GM18517 (cell line): ENCODE data around the gene RDH11.

Experiments
- ATAC-seq: cut with Tn5 transposase; IDR thresholded peaks from one replicate; pipeline ENCODE4 v1.9.1; 2021; ENCODE audit warnings: mild to moderate bottlenecking, moderate library complexity; ENCODE audit not compliant: unreplicated experiment

RDH11 gene

GRCh38 chr14:67650694-67651093 lies 44.9 kb downstream of the RDH11 start:
- ATAC-seq = no peak

- ATAC-seq = no peak
Observed at GRCh38 chr14:67650151-67650550, 45.4 kb downstream of the RDH11 start.

- ATAC-seq = no peak
Observed at GRCh38 chr14:67646131-67646530, 49.4 kb downstream of the RDH11 start.

DNA sequence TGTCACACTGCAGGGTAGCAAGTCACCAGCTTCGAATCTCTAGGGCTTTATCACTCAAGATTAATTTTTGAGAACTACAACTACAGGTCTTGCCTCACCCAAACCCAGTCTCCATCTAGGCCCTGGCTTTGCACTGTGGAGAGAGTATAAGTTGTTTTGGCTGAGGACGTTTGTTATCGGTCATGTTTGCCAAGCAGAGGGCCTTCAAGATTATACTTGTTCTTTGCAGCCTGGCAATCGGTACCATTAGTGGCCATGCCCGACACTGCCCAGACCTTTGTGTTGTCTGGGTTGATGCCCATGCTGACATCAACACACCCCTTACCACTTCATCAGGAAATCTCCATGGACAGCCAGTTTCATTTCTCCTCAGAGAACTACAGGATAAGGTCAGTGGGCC lies 50.1 kb downstream of the RDH11 start:
- no peak for ATAC-seq

GRCh38 chr14:67644428-67644827 lies 51.1 kb downstream of the RDH11 start:
- no peak for ATAC-seq

GRCh38 chr14:67643713-67644112 lies 51.9 kb downstream of the RDH11 start:
- no peak for ATAC-seq

- no peak for ATAC-seq
Observed at GRCh38 chr14:67641902-67642749, 53.4 kb downstream of the RDH11 start.

DNA sequence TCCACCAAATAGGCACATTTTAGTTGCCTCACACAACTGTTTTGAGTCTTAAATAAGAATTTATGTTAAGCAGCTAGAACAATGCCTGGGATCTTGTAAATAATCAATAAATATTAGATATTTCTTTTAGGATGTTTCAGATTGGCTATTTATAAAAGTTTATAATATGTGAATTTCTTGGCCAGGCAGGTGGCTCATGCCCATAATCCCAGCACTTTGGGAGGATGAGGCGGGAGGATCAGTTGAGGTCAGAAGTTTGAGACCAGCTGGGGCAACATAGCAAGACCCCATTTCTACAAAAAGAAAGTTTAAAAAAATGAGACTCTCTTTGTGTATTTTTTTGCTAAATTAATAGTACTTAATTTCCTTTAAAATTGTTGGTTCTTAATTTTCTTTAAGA lies 54.1 kb downstream of the RDH11 start:
- ATAC-seq = no peak

DNA sequence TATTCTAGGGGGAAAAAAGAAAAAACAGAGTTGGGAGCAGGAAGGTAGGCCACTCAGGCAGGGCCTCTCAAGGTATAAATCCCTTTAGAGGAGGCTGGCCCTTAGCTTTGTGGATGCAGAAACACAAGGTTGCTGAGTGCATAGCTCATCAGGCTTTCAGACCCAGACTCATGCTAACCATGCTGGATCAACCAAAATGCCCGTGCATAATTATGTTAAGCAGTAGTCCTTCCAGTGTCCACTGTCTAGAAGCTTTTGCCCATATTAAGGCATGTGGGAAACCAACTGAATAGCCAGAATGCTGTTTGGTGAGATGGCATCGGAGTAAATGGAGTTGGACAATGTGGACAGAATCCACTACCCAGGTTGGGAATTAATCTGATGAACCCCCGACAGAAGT lies 56.9 kb downstream of the RDH11 start:
- no peak for ATAC-seq

DNA sequence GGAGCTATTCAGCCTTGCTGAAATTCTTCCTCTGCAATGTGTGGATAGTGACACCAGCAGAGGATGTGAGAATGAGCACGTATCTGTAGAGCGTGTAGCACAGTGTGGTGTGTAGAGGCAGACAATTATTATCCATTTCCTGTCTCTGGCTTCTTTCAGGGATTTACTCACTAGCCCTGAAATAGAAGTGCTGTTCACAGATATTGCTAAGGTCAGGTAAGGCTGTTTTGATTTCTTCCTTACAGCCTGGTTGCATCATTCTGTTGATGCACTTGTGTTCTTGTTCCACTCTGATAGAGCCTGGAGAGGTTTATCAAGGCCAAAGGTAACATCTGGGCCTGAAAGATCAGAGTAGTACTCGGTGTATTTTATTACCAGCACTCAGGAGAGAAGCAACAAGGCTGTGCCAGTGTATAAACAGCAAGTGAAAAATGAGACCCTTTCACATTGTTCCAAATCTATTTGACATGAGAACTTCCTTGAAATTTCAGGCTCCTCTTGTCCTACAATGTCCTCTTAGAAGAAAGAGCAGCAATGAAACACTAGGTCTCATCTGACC lies 59.1 kb downstream of the RDH11 start:
- no peak for ATAC-seq

DNA sequence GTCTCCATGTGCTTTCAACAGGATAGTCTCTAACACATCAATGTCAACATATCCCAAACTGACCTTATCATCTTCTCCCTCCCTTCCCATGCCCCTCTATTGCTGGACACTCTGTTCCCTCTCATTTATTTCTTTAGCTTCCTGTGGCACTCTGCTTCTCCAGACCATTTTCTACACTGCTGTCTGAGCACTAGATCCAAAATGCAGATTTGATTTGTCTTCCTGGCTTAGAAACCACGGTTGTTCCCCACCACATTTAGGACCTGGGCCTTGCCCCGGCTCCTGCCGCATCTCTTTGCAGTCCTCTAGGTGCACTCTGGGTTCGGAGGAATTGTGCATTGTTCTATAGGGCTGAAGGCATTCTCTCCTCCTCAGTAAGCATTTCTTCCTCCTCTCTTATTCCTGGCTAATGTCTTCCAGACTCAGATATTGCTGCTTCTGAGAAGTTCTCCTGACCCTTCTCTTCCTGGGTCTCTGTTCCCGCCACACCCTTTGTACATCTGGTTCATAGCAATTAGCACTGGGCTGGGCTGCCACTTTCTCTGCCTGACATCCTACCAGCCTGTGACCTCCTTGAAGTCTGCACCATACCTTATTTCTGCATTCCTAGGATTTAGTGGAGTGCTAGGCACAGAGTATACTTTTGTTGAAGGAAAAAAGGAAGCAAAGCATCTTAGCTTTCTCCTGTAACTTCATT lies 62.0 kb downstream of the RDH11 start:
- no peak for ATAC-seq

DNA sequence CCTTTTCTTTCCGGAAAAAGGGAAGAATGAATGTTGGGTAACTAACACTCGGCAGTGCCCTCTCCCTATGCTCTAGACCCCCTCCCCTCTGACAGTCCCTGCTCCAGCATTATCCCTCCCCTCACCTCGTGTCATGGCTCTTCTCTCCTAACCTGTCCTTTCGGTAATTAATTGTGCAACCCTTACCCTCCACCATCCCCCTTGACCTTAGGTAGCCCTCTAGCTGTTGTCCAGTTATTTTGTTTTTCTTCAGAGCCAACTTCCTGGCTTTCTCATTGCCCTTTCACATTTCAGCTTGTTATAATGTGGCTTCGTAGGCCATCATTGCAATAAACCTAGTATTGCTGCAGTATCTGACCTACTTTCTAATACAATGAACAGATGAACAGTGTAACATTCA lies 64.6 kb downstream of the RDH11 start:
- no peak for ATAC-seq

GRCh38 chr14:67630186-67630585 lies 65.4 kb downstream of the RDH11 start:
- ATAC-seq = no peak

DNA sequence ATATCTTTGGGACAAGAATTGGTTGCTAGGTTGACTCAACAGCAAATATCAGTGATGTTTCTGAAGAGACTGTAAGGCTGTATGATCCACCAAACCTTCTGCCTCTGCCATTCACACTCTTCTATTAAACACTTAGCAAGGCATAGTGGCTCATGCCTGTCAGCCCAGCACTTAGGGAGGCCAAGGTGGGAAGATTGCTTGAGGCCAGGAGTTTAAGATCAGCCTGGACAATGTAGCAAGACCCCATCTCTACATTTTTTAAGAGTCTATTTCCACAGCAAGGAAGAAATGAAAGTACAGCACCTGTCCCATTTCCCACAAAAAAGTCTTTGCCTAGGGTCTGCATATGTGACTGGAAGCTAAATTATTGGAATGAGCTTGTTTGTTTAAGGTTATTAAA lies 68.0 kb downstream of the RDH11 start:
- no peak for ATAC-seq
